ENCODE measurements around the gene KNCN. TPM values are rescaled to one million over a fixed set of nuclear protein-coding genes. Genes with fewer than 3 reads are reported as not detected.

The KNCN gene
- total RNA-seq, 4 donors from 2014 or later, result not detected

GRCh38 chr1:46512792-46513190 is 38.7 kb downstream of the KNCN start:
- DNase-seq (ENCODE audit: low spot score in 2 of 2), result no peak
- Histone ChIP-seq H3K9me3 (no peaks in the 10 kb centered on the region), H3K36me3 (no peaks in the 10 kb centered on the region), H3K27ac (no peak overlapping the region), H3K4me1 (no peaks in the 10 kb centered on the region), H3K27me3 (peaks cover 0 to 28% of the 10 kb centered on the region in 2 donors), H3K4me3 (no peak overlapping the region)
- TF ChIP-seq EP300 (IDR thresholded peaks at IDR 0.05), result no peak
- TF ChIP-seq CTCF (IDR thresholded peaks at IDR 0.05), result no peak
- no peak for TF ChIP-seq POLR2A (IDR thresholded peaks at IDR 0.05)
- 41 to 48% methylated on average over 6 of the region's 6 CpGs for WGBS, 2 donors

GRCh38 chr1:46512135-46512791 is 39.2 kb downstream of the KNCN start:
- Histone ChIP-seq H3K27me3 (peaks cover 0 to 23% of the 10 kb centered on the region in 2 donors), H3K27ac (no peak overlapping the region), H3K4me1 (no peaks in the 10 kb centered on the region), H3K4me3 (no peak overlapping the region), H3K36me3 (no peaks in the 10 kb centered on the region), H3K9me3 (no peaks in the 10 kb centered on the region)
- DNase-seq (ENCODE audit: low spot score in 2 of 2), result no peak
- TF ChIP-seq POLR2A (IDR thresholded peaks at IDR 0.05) (no peak), CTCF (IDR thresholded peaks at IDR 0.05) (no peak), EP300 (IDR thresholded peaks at IDR 0.05) (no peak)
- 73 to 77% methylated on average over 17 to 21 of the region's 23 CpGs for WGBS, 2 donors

- TF ChIP-seq EP300 (IDR thresholded peaks at IDR 0.05) (no peak), CTCF (IDR thresholded peaks at IDR 0.05) (no peak), POLR2A (IDR thresholded peaks at IDR 0.05) (no peak)
- WGBS, 2 donors, result 48 to 70% methylated on average over 7 to 8 of the region's 8 CpGs
- Histone ChIP-seq H3K36me3 (no peaks in the 10 kb centered on the region), H3K4me1 (no peaks in the 10 kb centered on the region), H3K9me3 (no peaks in the 10 kb centered on the region), H3K27ac (no peak overlapping the region), H3K27me3 (peaks cover 0 to 17% of the 10 kb centered on the region in 2 donors), H3K4me3 (no peak overlapping the region)
- no peak for DNase-seq (ENCODE audit: low spot score in 2 of 2)
These were observed 40.5 kb downstream of the KNCN start for GRCh38 chr1:46510998-46511365.

GRCh38 chr1:46510341-46510997 is 41.0 kb downstream of the KNCN start:
- WGBS, 2 donors, result 92 to 93% methylated on average over 18 to 19 of the region's 19 CpGs
- no peaks in the 10 kb centered on the region for H3K9me3 ChIP-seq
- H3K4me3 ChIP-seq, result no peak overlapping the region
- no peak for DNase-seq (ENCODE audit: low spot score in 2 of 2)
- no peak overlapping the region for H3K27ac ChIP-seq
- no peaks in the 10 kb centered on the region for H3K36me3 ChIP-seq
- H3K4me1 ChIP-seq, result no peaks in the 10 kb centered on the region
- H3K27me3 ChIP-seq, result peaks cover 0 to 17% of the 10 kb centered on the region in 2 donors
- no peak for TF ChIP-seq POLR2A (IDR thresholded peaks at IDR 0.05)
- no peak for TF ChIP-seq EP300 (IDR thresholded peaks at IDR 0.05)
- no peak for TF ChIP-seq CTCF (IDR thresholded peaks at IDR 0.05)

GRCh38 chr1:46508757-46509156 is 42.7 kb downstream of the KNCN start:
- 72 to 76% methylated on average over 5 of the region's 5 CpGs for WGBS, 2 donors

More at GRCh38 chr1:46508757-46509156, 42.7 kb downstream of the KNCN start:
- no peak for TF ChIP-seq CTCF (IDR thresholded peaks at IDR 0.05)
- no peak for TF ChIP-seq POLR2A (IDR thresholded peaks at IDR 0.05)
- H3K9me3 ChIP-seq, result no peaks in the 10 kb centered on the region
- H3K27ac ChIP-seq, result no peak overlapping the region
- no peak overlapping the region for H3K4me3 ChIP-seq
- H3K4me1 ChIP-seq, result no peaks in the 10 kb centered on the region
- no peaks in the 10 kb centered on the region for H3K36me3 ChIP-seq
- H3K27me3 ChIP-seq, result peaks cover 0 to 12% of the 10 kb centered on the region in 2 donors
- no peak for DNase-seq (ENCODE audit: low spot score in 2 of 2)
